RWPE1 (cell line): ENCODE data around the gene POU3F3.

Source experiments
- CTCF ChIA-PET: fragments of 350-600 bp; sonication (Branson Sonifier 250); formaldehyde crosslinking; extraction: SDS; loops from one replicate; lab custom pipeline; 2021; lab: Yijun Ruan, JAX
- POLR2A ChIA-PET: fragments of 400-600 bp; formaldehyde crosslinking; extraction: SDS; loops from one replicate; lab custom pipeline; 2020; ENCODE audit warnings: antibody characterized with exemption; ENCODE audit not compliant: low non-redundant PET; lab: Yijun Ruan, JAX
- DNase-seq: peaks from one replicate; pipeline ENCODE4 v3.0.0; 2012; ENCODE audit warnings: low spot score
- H3K27ac ChIP-seq: fragments of 450-650 bp; 2 replicates; pipeline ENCODE4 v1.5.1; 2017
- CTCF ChIP-seq: fragments of 450-650 bp; conservative IDR thresholded peaks from 2 replicates; pipeline ENCODE4 v1.5.1; 2017; ENCODE audit warnings: low read depth, mild to moderate bottlenecking

Gene POU3F3

GRCh38 chr2:104840156-104840555, 13.8 kb upstream of the POU3F3 start:
- CTCF ChIA-PET, result interaction anchor here (0.7 kb wide), 1 partner anchor 932 kb away, joined by 3 read pairs; no protein-coding TSS in a partner anchor
- no peak for DNase-seq
- no peak for TF ChIP-seq CTCF

GRCh38 chr2:104840893-104841585, 12.9 kb upstream of the POU3F3 start:
- POLR2A ChIA-PET, result no interaction called here
- no peak overlapping the region for H3K27ac ChIP-seq
- CTCF ChIA-PET, result interaction anchor here (0.6 to 1.0 kb wide), 3 partner anchors 8 to 932 kb away, joined by 3 read pairs; no protein-coding TSS in a partner anchor
- DNase-seq, result no peak
- TF ChIP-seq CTCF, result no peak

More at GRCh38 chr2:104840156-104840555, 13.8 kb upstream of the POU3F3 start:
- H3K27ac ChIP-seq, result no peak overlapping the region
- POLR2A ChIA-PET, result no interaction called here

GRCh38 chr2:104841744-104842143, 12.2 kb upstream of the POU3F3 start:
- ChIA-PET POLR2A (no interaction called here), CTCF (no interaction called here)
- H3K27ac ChIP-seq, result no peak overlapping the region
- no peak for TF ChIP-seq CTCF
- DNase-seq, result no peak

GRCh38 chr2:104844807-104845551, 8.9 kb upstream of the POU3F3 start:
- TF ChIP-seq CTCF, result no peak
- H3K27ac ChIP-seq, result no peak overlapping the region
- no peak for DNase-seq
- CTCF ChIA-PET, result interaction anchor here (0.6 kb wide), 1 partner anchor 1687 kb away, joined by 4 read pairs; no protein-coding TSS in a partner anchor
- POLR2A ChIA-PET, result interaction anchor here (0.6 kb wide), 1 partner anchor 11 kb away, joined by 3 read pairs; no protein-coding TSS in a partner anchor

GRCh38 chr2:104845552-104845931, 8.4 kb upstream of the POU3F3 start:
- no peak for TF ChIP-seq CTCF
- ChIA-PET CTCF (interaction anchor here (0.6 to 1.6 kb wide), 3 partner anchors 271 to 886 kb away, joined by 3 to 8 read pairs (median 4); no protein-coding TSS in a partner anchor), POLR2A (no interaction called here)
- no peak for DNase-seq
- H3K27ac ChIP-seq, result no peak overlapping the region
